Spleen (tissue), 11 donors: Measurements from ENCODE around the gene VSIG1. TPM values are rescaled to one million over a fixed set of nuclear protein-coding genes. Genes with fewer than 3 reads are reported as not detected.

ENCODE experiments used
- DNase-seq: peaks from one replicate; pipeline ENCODE4 v3.0.0-alpha.2; 2020
- H3K27ac ChIP-seq, 8 donors: fragments of 200-600 bp; sonication (generic) in 7 of 8; 1 replicate in 4 of 8; 2 replicates in 4 of 8; pipeline versions ENCODE4 v1.5.0 to v1.8.0; 2016 to 2021; ENCODE audit warnings: inconsistent platforms in 4 of 8, mild to moderate bottlenecking in 4 of 8, moderate library complexity in 1 of 8
- H3K27me3 ChIP-seq, 7 donors: fragments of 200-600 bp; sonication (generic) in 6 of 7; replicated peaks in 1 of 7; 1 replicate in 4 of 7; 2 replicates in 3 of 7; pipeline versions ENCODE4 v1.5.0 to v1.8.0; 2016 to 2021; ENCODE audit warnings: inconsistent platforms in 3 of 7, mild to moderate bottlenecking in 1 of 7
- H3K36me3 ChIP-seq, 6 donors: fragments of 200-600 bp; sonication (generic) in 5 of 6; 1 replicate in 4 of 6; 2 replicates in 2 of 6; pipeline versions ENCODE4 v1.5.0 to v1.8.0; 2016 to 2021; ENCODE audit warnings: inconsistent platforms in 2 of 6
- H3K4me1 ChIP-seq, 6 donors: fragments of 200-600 bp; sonication (generic) in 5 of 6; 1 replicate in 3 of 6; 2 replicates in 3 of 6; pipeline versions ENCODE4 v1.5.0 to v1.8.0; 2016 to 2021; ENCODE audit warnings: inconsistent platforms in 3 of 6
- H3K4me3 ChIP-seq, 8 donors: fragments of 200-600 bp; sonication (generic) in 7 of 8; 1 replicate in 4 of 8; 2 replicates in 4 of 8; pipeline versions ENCODE4 v1.5.0 to v1.8.0; 2016 to 2021; ENCODE audit warnings: inconsistent platforms in 4 of 8, mild to moderate bottlenecking in 4 of 8, moderate library complexity in 2 of 8
- H3K9me3 ChIP-seq, 8 donors: fragments of 200-600 bp; sonication (generic) in 7 of 8; 1 replicate in 4 of 8; 2 replicates in 4 of 8; pipeline versions ENCODE4 v1.5.0 to v1.8.0; 2016 to 2021; ENCODE audit warnings: inconsistent platforms in 4 of 8
- CTCF ChIP-seq, 11 experiments: fragments of 200-600 bp in 7 of 11; fragments of 450-650 bp in 4 of 11; sonication (generic) in 4 of 11; IDR thresholded peaks in 8 of 11; conservative IDR thresholded peaks in 3 of 11; 1 replicate in 7 of 11; 2 replicates in 4 of 11; pipeline versions ENCODE4 v1.4.0 to v1.8.0; 2016 to 2021; ENCODE audit warnings: antibody characterized with exemption in 11 of 11, inconsistent platforms in 4 of 11, mild to moderate bottlenecking in 1 of 11
- POLR2A ChIP-seq, 3 donors: fragments of 450-650 bp; IDR thresholded peaks; one replicate each; pipeline ENCODE4 v1.5.1; 2017; ENCODE audit warnings: antibody characterized with exemption in 3 of 3, mild to moderate bottlenecking in 1 of 3
- POLR2AphosphoS5 ChIP-seq, 3 donors: sonication (generic); formaldehyde crosslinking; IDR thresholded peaks; one replicate each; pipeline ENCODE4 v1.5.1; 2017; ENCODE audit warnings: antibody characterized with exemption in 3 of 3
- WGBS, 5 donors: extraction: QIAGEN DNeasy Blood & Tissue Kit in 3 of 5; methylation state at CpG; one replicate each; pipeline versions ENCODE4 v1.1.5 to v1.1.7; 2013 to 2018; 5-methylcytosine and 5-hydroxymethylcytosine counted together
- intact Hi-C: fragments of 100-400 bp; cut with DNase I; formaldehyde crosslinking; loops from one replicate; pipeline ENCODE4 v1.15.0; 2023; ENCODE audit warnings: low total_unique reads
- polyA plus RNA-seq, 3 donors: library from polyadenylated mRNA; stranded (reverse); fragments of 200-250 nt; gene quantifications; one replicate each; pipeline ENCODE4 v1.2.1, GENCODE V29; 2013
- total RNA-seq, 7 donors: library from RNA; depleted of rRNA in 3 of 7; stranded (reverse); fragments of >200 nt in 3 of 7; fragmentation: NEBNext Ultra II Directional in 4 of 7; extraction: Animal tissue kit (Norgen Biotek cat#: 25700) in 4 of 7; gene quantifications; one replicate each; pipeline versions ENCODE4 v1.1.0 to v1.2.1, GENCODE V29; 2016 to 2021
- donor health status: healthy with polysubstance abuse.
- donor health status: DM: no; HTN: no; CAD: no; lungs with moderate emphysema.
- donor health status: DM: no; HTN: no; CAD: no.
- donor health status: Bipolar disorder and iron deficiency.
- donor health status: healthy.
- donor health status: DM: no; HTN: no; CAD: no.
- donor health status: DM: yes; HTN: yes; CAD: no.

The VSIG1 gene
- total and polyA plus RNA-seq, 10 donors, result 0.11 to 1.4 (median 0.64) TPM

- TF ChIP-seq CTCF (IDR thresholded peaks at IDR 0.05 in 8 of 11, conservative IDR thresholded peaks at IDR 0.05 in 3 of 11), result no peak
- TF ChIP-seq POLR2AphosphoS5 (IDR thresholded peaks at IDR 0.05), result no peak
- TF ChIP-seq POLR2A (IDR thresholded peaks at IDR 0.05), result no peak
- Histone ChIP-seq H3K4me1 (no peaks in the 10 kb centered on the region), H3K4me3 (no peak overlapping the region), H3K36me3 (no peaks in the 10 kb centered on the region), H3K27ac (no peak overlapping the region), H3K9me3 (no peaks in the 10 kb centered on the region), H3K27me3 (no peaks in the 10 kb centered on the region)
- intact Hi-C loops, result no loop called here
- no peak for DNase-seq
- 69 to 97% (median 95%) methylated on average over 3 of the region's 3 CpGs for WGBS, 5 donors
These were observed 73.1 kb downstream of the VSIG1 start for GRCh38 chrX:108117988-108118387.

- H3K27me3 ChIP-seq, result no peaks in the 10 kb centered on the region
- WGBS, 5 donors, result 52 to 80% (median 77%) methylated on average over 3 of the region's 3 CpGs
- no peak overlapping the region for H3K27ac ChIP-seq
- H3K4me1 ChIP-seq, result no peaks in the 10 kb centered on the region
- H3K9me3 ChIP-seq, result no peaks in the 10 kb centered on the region
- H3K4me3 ChIP-seq, result no peak overlapping the region
- peaks cover 0 to 4% (median 0%) of the 10 kb centered on the region in 6 donors for H3K36me3 ChIP-seq
- TF ChIP-seq POLR2AphosphoS5 (IDR thresholded peaks at IDR 0.05), result no peak
- TF ChIP-seq POLR2A (IDR thresholded peaks at IDR 0.05), result no peak
- TF ChIP-seq CTCF (IDR thresholded peaks at IDR 0.05 in 8 of 11, conservative IDR thresholded peaks at IDR 0.05 in 3 of 11), result no peak
- intact Hi-C loops, result no loop called here
- no peak for DNase-seq
These were observed 76.4 kb downstream of the VSIG1 start for GRCh38 chrX:108121291-108121690.

- DNase-seq, result no peak
- TF ChIP-seq CTCF (IDR thresholded peaks at IDR 0.05 in 8 of 11, conservative IDR thresholded peaks at IDR 0.05 in 3 of 11), result no peak
- no peak for TF ChIP-seq POLR2A (IDR thresholded peaks at IDR 0.05)
- TF ChIP-seq POLR2AphosphoS5 (IDR thresholded peaks at IDR 0.05), result no peak
- Histone ChIP-seq H3K27ac (no peak overlapping the region), H3K9me3 (no peaks in the 10 kb centered on the region), H3K4me3 (no peak overlapping the region), H3K4me1 (no peaks in the 10 kb centered on the region), H3K36me3 (peaks cover 0 to 18% (median 3%) of the 10 kb centered on the region in 6 donors), H3K27me3 (no peaks in the 10 kb centered on the region)
- intact Hi-C loops, result no loop called here
- WGBS, 5 donors, result 80 to 94% (median 87%) methylated on average over 2 of the region's 2 CpGs
These were observed 77.9 kb downstream of the VSIG1 start for GRCh38 chrX:108122748-108123147.

GRCh38 chrX:108123591-108124366, 78.9 kb downstream of the VSIG1 start:
- no peak for DNase-seq
- H3K9me3 ChIP-seq, result no peaks in the 10 kb centered on the region
- intact Hi-C loops, result no loop called here
- H3K4me3 ChIP-seq, result no peak overlapping the region
- WGBS, 5 donors, result 74 to 100% (median 92%) methylated on average over 3 of the region's 3 CpGs
- peaks cover 0 to 23% (median 4%) of the 10 kb centered on the region in 6 donors for H3K36me3 ChIP-seq
- H3K27ac ChIP-seq, result no peak overlapping the region
- no peak for TF ChIP-seq POLR2AphosphoS5 (IDR thresholded peaks at IDR 0.05)
- no peak for TF ChIP-seq CTCF (IDR thresholded peaks at IDR 0.05 in 8 of 11, conservative IDR thresholded peaks at IDR 0.05 in 3 of 11)
- TF ChIP-seq POLR2A (IDR thresholded peaks at IDR 0.05), result no peak
- no peaks in the 10 kb centered on the region for H3K4me1 ChIP-seq
- no peaks in the 10 kb centered on the region for H3K27me3 ChIP-seq
